Activated CD8-positive, alpha-beta memory T cell treated with anti-CD3 and anti-CD28 coated beads for 36 hours (primary cell): Measurements from ENCODE around the gene USF1. TPM values are rescaled to one million over a fixed set of nuclear protein-coding genes. Genes with fewer than 3 reads are reported as not detected.

ENCODE experiments used
- CTCF ChIA-PET: fragments of 350-600 bp; sonication (Branson Sonifier 250); formaldehyde crosslinking; loops from one replicate; lab custom pipeline; 2021; ENCODE audit warnings: antibody characterized with exemption; lab: Charles Lee
- POLR2A ChIA-PET: fragments of 350-600 bp; sonication (Branson Sonifier 250); formaldehyde crosslinking; loops from one replicate; lab custom pipeline; 2021; ENCODE audit warnings: antibody characterized with exemption; lab: Charles Lee
- total RNA-seq, 2 experiments: library from RNA; stranded (reverse); gene quantifications; one replicate each; pipeline ENCODE4 v1.2.3, GENCODE V29; 2021

Gene USF1
- total RNA-seq, 2 experiments from 2014 or later: 58.4 to 63.8 TPM

GRCh38 chr1:161081519-161081918 is 35.7 kb upstream of the USF1 start:
- POLR2A ChIA-PET: no interaction called here
- CTCF ChIA-PET: no interaction called here

- ChIA-PET POLR2A (interaction anchor here (0.7 kb wide), 1 partner anchor 11 kb away, joined by 3 read pairs; the partner anchor contains the start of gene ARHGAP30), CTCF (interaction anchor here (0.9 to 1.5 kb wide), 4 partner anchors 9 to 17 kb away, joined by 3 to 4 read pairs (median 3); partner anchors contain the start of genes KLHDC9 and NECTIN4)
Observed at GRCh38 chr1:161080441-161081405, 34.9 kb upstream of the USF1 start.

- CTCF ChIA-PET: interaction anchor here (0.7 to 1.5 kb wide), 5 partner anchors 9 to 88 kb away, joined by 3 to 4 read pairs (median 3); partner anchors contain the start of genes KLHDC9 and NECTIN4
- POLR2A ChIA-PET: interaction anchor here (0.7 kb wide), 1 partner anchor 10 kb away, joined by 3 read pairs; the partner anchor contains the start of gene ARHGAP30
Observed at GRCh38 chr1:161079436-161080110, 33.8 kb upstream of the USF1 start.

GRCh38 chr1:161077426-161077825 is 31.6 kb upstream of the USF1 start:
- CTCF ChIA-PET: no interaction called here
- POLR2A ChIA-PET: no interaction called here

- ChIA-PET POLR2A (no interaction called here), CTCF (no interaction called here)
Observed at GRCh38 chr1:161076410-161076809, 30.6 kb upstream of the USF1 start.

GRCh38 chr1:161074676-161075368 is 29.0 kb upstream of the USF1 start:
- ChIA-PET CTCF (no interaction called here), POLR2A (no interaction called here)

- POLR2A ChIA-PET: no interaction called here
Observed at GRCh38 chr1:161073474-161074121, 27.8 kb upstream of the USF1 start.

GRCh38 chr1:161072751-161073449 is 27.1 kb upstream of the USF1 start:
- POLR2A ChIA-PET: no interaction called here
- CTCF ChIA-PET: interaction anchor here (0.7 to 2.1 kb wide), 5 partner anchors 18 to 49 kb away, joined by 3 to 11 read pairs (median 6); partner anchors contain the start of gene TSTD1

More at GRCh38 chr1:161073474-161074121, 27.8 kb upstream of the USF1 start:
- CTCF ChIA-PET: no interaction called here

- POLR2A ChIA-PET: interaction anchor here (0.6 kb wide), 1 partner anchor 286 kb away, joined by 7 read pairs; no protein-coding TSS in a partner anchor
- CTCF ChIA-PET: interaction anchor here (0.7 to 3.5 kb wide), 12 partner anchors 10 to 86 kb away, joined by 3 to 11 read pairs (median 4); partner anchors contain the start of genes NIT1, PFDN2, TSTD1 and USF1
Observed at GRCh38 chr1:161071886-161072371, 26.2 kb upstream of the USF1 start.

GRCh38 chr1:161070761-161071160 is 25.0 kb upstream of the USF1 start:
- POLR2A ChIA-PET: interaction anchor here (1.3 to 3.9 kb wide), 5 partner anchors 10 to 50 kb away, joined by 3 to 45 read pairs (median 6); partner anchors contain the start of genes F11R, KLHDC9, NIT1 and PFDN2
- CTCF ChIA-PET: interaction anchor here (0.9 to 5.3 kb wide), 9 partner anchors 9 to 63 kb away, joined by 3 to 42 read pairs (median 4); partner anchors contain the start of genes KLHDC9, NIT1 and PFDN2

GRCh38 chr1:161069731-161070270 is 24.0 kb upstream of the USF1 start, which contains the start of gene ARHGAP30:
Gene ARHGAP30 (minus strand): TSS chr1:161069891. CDS start chr1:161069624, 267 bp downstream.
- POLR2A ChIA-PET: interaction anchor here (0.6 to 3.9 kb wide), 11 partner anchors 9 to 63 kb away, joined by 3 to 45 read pairs (median 4); partner anchors contain the start of genes F11R, KLHDC9, NIT1 and PFDN2
- CTCF ChIA-PET: interaction anchor here (0.9 to 5.3 kb wide), 10 partner anchors 9 to 64 kb away, joined by 3 to 42 read pairs (median 6); partner anchors contain the start of genes KLHDC9, NIT1, PFDN2 and USF1

- CTCF ChIA-PET: interaction anchor here (0.8 to 5.3 kb wide), 9 partner anchors 8 to 48 kb away, joined by 3 to 42 read pairs (median 6); partner anchors contain the start of genes KLHDC9, NIT1, PFDN2 and USF1
Observed at GRCh38 chr1:161069241-161069640, 23.5 kb upstream of the USF1 start.

GRCh38 chr1:161068306-161069234 is 22.8 kb upstream of the USF1 start:
- POLR2A ChIA-PET: interaction anchor here (1.0 to 3.9 kb wide), 7 partner anchors 7 to 64 kb away, joined by 3 to 45 read pairs (median 6); partner anchors contain the start of genes F11R, NIT1, PFDN2 and TSTD1
- CTCF ChIA-PET: interaction anchor here (0.6 to 5.3 kb wide), 11 partner anchors 8 to 67 kb away, joined by 3 to 42 read pairs (median 4); partner anchors contain the start of genes KLHDC9, NIT1, PFDN2 and USF1

More at GRCh38 chr1:161069241-161069640, 23.5 kb upstream of the USF1 start:
- POLR2A ChIA-PET: interaction anchor here (0.8 to 3.9 kb wide), 9 partner anchors 8 to 64 kb away, joined by 3 to 45 read pairs (median 6); partner anchors contain the start of genes F11R, KLHDC9, NIT1 and PFDN2

GRCh38 chr1:161066694-161067093 is 20.9 kb upstream of the USF1 start:
- POLR2A ChIA-PET: no interaction called here
- CTCF ChIA-PET: interaction anchor here (0.6 to 5.3 kb wide), 4 partner anchors 31 to 222 kb away, joined by 4 to 42 read pairs (median 6); partner anchors contain the start of gene KLHDC9

GRCh38 chr1:161065681-161066080 is 19.9 kb upstream of the USF1 start:
- ChIA-PET POLR2A (interaction anchor here (1.0 kb wide), 1 partner anchor 27 kb away, joined by 3 read pairs; the partner anchor contains the start of gene TSTD1), CTCF (interaction anchor here (0.7 to 5.3 kb wide), 7 partner anchors 20 to 221 kb away, joined by 3 to 42 read pairs (median 6); partner anchors contain the start of genes KLHDC9 and USF1)
